Activated CD4-positive, alpha-beta T cell treated with anti-CD3 and anti-CD28 coated beads, Interleukin-2, amount 50 U/mL, for 24 hours (primary cell): ENCODE measurements around the gene ITIH3.

Experiments
- DNase-seq, 2 donors: peaks; one replicate each; pipeline ENCODE4 v3.0.0-alpha.2; 2020; ENCODE audit warnings: low read depth in 1 of 2, low spot score in 1 of 2

ITIH3 gene

DNA sequence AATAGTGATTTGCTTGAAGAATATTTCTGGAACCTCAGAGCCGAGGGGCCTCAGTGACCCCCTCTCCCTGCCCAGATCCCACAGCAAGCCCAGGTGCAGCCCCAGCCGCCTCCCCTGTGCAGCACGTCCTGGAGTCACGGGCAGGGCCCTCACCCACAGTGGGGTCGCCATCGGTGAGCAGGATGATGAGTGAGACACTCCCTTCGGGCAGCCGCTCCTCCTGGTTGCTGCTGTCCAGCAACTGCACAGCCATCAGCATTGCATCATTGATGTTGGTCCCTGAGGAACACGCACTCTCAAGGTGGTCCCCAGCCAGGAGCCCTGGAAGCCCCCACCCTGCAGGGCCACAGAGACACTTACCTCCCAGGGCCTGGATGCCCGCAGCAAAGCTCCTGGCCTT lies 29.4 kb downstream of the ITIH3 start:
- DNase-seq: no peak

DNA sequence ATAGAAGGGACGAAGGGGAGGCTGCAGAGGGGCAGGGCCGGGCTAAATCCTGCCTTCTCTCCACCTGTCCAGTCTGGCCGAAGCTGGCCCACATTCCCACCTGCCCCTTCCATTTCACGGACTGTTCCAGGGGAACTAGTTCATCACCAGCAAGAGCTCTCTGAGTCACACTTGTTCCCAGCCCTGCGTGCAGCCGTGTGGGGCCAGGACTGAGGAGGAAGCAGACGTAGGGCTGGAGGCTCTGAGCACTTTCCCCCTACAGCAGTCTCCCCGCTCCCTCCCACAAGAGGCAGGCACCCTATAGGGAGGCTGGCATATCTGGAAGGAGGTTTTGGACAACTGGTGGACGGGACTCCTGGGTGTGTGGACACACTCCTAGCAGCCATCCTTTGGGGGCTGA lies 32.8 kb downstream of the ITIH3 start:
- DNase-seq: no peak

DNA sequence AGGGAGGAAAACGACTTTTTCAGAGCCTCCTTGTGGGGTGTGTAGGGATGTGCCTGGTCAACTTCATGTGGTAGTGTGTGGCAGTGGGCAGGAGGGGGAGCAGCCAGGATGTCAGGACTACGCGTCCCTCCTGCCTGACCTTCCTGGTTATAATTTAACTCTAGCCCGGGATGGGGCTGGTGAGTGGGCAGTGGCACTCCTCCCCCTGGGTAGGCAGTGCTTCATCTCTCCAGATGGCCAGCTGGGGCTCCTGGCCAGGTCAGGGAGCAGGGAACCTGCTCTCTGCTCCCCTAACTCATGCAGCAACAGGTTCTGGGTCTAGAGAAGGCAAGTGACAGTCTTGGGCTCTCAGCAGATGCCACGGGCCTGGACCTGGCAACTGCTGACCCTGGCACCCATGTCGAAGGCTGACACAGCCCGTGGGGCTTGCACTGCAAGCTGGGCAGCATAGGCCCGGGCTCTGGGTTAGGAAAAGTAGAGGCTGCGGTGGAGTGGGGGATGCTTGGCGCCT lies 33.3 kb downstream of the ITIH3 start:
- DNase-seq: no peak

DNA sequence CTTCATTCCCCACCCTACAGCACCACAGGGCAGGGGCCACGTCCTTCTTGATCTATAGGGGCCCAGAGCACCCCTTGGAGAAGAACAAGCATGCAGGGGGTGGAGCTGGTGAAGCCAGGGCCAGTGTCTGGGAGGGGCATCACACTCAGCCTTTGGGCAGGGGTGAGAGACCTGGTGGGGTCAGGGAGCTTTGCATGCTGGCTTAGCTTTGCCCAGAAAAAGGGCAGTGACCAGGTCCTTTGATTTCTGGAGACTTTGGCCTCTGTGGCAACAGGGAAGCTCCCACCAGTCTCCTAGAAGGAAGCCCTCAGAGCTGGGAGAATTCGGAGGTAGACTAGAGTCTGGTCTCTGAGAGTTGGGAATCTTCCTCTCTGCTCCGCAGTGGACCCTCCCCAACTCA lies 34.9 kb downstream of the ITIH3 start:
- no peak for DNase-seq

DNA sequence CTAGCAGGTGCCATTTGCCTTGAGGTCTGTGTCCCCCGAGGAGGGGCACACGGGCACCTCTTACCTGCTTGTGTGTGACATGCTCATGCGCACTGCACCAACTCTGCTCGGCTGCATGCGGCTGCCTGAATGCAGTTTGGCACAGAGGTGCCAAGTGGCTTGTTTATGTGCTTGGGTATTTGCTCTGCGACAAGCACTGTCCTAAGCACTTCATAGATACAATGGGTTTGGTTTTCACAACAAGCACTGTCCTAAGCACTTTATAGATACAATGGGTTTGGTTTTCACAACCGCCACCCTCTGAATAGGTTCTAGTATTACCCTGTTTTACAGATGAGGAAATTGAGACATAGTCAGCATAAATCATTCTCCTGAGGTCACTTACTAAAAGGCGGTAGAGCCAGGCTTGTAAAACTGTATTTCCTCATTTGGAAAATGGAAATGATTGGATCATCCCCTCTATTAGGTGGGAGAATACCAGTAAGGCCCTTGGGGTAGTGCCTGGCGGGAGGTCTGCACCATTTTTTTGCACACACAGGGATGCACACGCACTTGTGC lies 35.4 kb downstream of the ITIH3 start:
- no peak for DNase-seq

DNA sequence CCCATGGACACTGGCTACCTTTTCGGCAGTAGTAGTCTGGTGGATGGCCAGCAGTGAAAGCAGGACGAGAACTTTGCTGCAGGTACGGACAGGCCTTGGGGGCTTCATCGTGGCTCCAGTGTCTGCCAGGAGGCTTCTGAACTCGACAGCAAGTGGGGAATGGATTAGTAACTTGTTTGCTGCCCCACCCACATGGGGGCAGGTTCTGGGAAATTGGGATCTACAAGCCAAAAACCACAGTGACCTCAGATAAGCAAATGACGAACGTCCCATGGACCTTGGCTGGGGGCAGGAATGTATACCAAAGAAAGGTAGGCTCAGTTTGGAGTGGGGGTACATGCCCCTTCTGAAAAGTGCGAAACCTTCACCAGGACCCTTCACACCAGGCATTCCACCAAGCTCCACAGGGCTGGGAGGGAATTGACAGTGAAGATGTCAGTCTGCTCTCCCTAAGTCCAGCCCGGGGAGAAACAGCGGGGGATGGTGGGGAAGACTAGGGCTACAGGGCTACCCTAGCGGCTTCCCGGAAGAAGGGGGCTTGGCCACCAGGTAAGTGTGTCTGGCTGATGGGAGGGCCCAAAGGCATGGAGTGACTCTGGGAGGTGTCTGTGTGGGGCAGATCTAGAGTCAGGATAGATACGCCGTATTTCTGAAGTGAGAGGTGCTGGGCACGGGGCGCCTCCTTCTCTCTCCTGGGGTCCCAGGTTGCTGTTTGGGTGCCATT lies 36.1 kb downstream of the ITIH3 start, which contains the start of gene ITIH4:
Gene ITIH4, minus strand, starts transcription at position 138 of the 724 bp plus-strand sequence. Its CDS starts 30 bp downstream, at position 108.
- no peak for DNase-seq

DNA sequence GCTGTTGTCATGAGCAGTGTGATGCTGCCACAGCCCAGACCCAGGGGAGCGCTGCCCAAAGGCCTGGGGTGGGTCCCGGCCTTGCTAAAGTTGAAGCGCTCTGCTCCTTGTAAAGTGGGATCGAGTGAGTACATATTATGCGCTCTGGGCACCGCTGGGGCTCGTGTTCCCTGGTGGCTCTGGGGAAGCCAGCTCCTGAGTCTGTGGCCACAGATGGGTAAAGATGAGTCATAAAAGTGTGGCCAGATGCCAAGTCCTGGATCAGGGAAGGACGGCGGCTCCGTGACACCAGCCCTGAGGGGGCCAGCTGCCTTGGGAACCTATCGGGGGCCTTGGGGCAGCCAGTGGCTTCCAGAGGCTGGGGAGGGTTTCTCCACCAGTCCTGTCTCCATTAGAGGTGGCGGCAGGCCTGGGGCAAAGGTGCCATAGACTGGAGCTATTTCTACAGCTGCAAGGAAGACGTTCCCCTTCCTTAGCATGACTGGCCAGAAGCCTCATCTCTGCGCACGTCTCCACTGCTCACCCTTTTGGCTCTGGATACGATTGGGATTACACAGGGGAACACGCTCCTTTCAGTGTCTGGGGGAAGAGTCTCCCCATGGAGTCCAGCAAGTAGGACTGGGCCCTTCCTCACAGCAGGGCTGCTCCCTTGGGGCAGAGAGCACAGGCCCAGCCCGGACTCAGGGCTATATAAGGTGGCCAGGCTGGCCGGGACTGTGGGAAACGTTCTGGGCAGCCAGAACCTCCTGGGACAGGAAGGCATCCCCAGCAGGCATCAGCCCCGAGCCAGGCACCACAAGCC lies 37.1 kb downstream of the ITIH3 start:
- no peak for DNase-seq

DNA sequence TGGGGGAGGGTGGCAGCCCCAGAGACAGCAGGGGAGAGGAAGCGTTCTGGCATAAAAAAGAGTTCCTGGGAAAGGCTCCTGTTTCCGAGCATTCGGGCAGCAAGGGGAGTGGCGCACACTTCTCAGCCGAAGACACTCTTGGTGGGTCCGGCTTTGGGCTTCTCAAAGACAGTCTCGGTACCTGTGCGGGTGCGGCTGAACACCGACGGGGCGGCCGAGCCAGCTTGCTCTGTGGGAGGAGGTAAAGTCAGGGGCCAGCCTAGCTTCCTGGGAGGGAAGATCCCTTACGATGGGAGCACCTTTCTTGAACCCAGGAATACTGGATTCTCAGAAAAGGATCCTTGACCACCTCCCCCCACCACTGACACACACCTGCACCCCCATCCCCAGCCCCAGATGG lies 38.6 kb downstream of the ITIH3 start:
- no peak for DNase-seq

DNA sequence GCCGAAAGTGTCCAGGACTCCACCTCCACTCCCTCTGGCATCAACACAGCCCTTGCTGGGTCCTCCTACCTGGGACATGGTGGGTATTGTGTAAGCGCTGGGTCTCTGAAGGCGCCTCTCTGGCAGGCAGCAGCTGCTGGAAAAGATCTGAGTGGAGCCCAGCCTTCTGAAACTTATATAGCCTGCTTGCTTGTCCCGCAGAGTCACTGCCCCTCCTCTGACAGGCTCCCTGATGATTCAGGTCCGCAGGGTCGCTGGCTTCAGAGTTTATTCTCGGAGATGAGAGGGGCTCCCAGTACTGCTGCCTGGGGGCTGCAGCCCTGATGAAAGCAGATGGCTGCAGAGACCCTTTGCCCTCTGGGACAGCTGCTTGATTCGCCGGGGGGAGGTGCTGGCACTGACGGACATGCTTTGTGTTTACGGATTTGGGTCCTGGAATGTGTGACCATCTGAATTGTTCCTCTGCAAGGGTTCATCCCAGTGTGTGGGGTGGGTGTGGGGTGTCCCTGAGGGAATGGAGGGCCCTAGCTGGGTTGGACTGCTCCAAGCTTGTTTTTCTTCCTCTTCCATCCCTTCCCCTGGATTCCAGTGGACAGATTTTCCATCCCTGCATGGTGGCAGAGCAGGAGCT lies 40.4 kb downstream of the ITIH3 start, which contains the start of gene MUSTN1:
Gene MUSTN1, minus strand, starts transcription at position 149 of the 631 bp plus-strand sequence. Its CDS starts 71 bp downstream, at position 78.
- DNase-seq: no peak

DNA sequence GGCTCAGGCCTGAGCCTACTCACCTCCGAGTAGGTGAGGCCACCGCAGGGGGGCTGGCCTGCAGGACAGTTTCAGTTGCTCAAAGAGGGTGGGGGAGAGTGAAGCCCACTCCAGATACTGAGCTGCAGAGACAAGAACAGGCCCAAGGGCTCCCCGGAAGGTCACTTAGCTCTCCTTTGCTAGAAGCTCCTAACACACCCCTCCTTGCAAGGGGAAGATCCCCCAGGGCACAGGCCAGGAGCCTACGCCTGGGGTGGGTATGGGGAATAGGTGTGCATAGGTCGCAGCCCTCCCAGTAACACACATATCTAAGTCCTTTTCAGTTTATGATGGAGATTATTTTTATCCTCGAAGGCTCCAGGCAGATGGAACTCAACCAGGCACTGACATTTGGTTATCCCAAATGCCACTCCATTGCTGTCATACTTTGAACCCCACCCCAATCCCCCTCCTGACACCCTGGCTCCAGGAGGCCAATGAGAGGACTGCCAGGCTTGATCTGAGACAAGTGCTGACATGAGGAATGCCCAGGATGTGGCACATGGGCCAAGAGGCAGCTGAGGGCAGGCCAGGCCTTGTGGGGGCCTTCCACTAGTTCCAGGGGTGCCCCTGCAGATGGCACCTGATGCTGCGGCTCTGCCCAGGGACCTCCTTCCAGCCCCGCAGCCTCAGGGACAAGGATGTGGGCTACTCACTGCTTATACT lies 41.3 kb downstream of the ITIH3 start:
- no peak for DNase-seq

DNA sequence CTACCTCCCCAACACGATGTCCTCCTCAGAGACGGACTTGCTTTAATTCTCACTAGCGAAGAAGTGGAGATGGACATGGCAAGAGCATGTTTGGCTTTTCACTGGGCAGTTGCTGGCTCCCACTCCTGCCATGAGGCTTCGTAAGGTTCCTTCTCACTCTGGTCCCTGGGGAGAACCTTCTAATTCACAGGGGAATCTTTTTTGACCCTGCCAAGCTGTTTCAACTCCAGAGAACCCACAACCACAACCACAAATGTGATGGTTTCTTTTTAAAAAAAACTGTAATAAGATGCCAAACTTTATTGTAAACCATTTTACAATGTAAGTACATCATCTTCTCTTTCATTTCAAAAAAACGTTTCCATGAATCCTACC lies 41.9 kb downstream of the ITIH3 start:
- no peak for DNase-seq

DNA sequence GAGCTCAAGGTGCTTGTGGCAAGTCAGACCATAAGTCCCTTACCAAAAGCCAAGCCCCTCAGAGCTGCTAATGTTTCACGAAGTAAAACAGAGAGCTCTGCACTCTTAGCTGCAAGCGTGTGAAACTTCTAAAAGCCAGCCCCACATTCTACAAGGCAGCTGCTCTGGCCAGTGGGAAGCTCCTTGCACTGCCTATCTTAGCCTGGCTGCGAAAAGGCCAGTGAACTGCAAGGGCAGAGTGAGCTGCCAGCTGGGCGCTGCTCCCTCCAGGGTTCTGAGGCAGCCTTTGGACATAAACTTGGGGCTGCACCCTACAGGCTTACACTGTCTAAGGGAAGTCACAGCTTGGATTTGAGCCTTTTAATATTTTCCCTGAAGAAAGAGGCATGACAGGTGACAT lies 42.4 kb downstream of the ITIH3 start:
- no peak for DNase-seq

DNA sequence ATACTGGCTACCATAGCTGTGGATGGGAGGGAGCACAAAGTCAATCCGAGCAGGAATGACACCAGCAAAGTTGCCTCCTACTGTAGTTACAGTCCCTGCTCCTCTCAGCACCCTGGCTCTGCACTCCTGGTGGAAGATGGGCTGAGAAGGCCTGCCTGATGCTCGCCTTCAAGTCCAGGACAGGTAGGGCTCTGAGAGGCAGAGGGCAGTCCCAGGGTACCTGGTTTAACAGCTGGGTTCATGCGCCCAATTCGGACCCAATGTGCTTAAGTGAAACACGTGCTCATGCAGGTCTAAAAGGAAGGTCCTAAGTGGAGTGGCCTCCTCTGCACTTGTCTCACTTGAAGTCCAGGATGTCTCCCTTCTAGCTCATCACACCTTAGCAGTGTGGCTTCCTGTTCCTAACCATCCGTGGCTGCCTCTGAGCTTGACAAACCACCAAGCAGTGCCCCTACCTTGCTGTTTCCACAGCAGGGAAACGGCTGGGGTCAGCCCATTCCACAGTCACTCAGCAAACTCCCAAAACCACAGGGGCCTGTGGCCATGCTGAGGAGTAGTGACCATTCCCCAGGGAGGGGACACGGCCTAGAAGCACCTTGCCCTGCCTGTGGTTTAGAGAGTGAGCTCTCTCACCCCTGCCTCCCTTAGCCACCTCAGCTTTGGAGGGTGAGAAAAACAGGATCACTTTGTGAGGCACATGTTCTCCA lies 44.1 kb downstream of the ITIH3 start:
- DNase-seq: no peak

DNA sequence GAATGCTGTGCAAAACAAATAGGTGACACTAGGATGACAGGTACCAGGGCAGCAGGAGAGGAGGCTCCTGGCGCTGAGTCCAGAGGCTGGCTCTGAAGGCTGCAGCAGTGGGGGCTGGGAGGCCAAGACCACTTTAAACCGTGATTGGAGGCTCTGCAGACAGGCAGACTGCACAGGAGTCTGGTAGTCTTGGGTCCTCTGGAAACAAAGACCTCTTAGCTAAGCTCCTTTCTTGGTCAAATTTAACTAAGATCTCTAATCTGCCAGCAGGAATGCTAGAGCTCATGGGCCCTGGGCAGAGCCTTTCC lies 44.6 kb downstream of the ITIH3 start:
- no peak for DNase-seq

DNA sequence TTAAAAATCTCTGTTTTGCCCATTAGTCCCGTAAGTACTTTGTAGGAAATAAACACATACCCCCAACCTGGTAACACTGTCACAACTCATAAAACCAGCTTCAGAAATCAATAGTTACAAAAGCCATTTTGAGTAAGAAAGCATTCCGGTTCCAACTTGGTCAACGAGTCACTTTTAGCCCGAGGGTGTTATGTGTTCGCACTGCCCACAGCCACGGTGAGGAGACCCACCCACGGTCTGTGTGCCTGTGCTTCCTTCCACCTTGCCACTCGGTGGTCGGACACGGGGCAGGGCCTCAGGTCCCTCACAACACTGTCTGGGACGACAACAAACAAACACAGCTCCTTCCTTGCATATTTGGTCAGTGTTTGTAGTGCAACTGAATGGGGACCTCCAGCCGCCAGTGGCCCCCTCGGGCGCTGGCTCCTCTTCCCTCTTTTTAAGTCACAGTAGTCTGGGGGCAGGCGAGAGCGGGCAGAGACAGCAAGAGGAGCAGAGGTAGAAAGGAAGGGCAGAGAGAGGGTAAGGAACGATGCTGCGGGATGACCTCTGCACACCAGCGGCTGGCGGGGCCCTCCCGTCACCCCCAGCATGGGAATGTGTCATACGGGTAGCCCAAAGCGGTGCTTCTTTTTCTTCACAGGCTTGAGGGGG lies 45.4 kb downstream of the ITIH3 start:
- DNase-seq: no peak

DNA sequence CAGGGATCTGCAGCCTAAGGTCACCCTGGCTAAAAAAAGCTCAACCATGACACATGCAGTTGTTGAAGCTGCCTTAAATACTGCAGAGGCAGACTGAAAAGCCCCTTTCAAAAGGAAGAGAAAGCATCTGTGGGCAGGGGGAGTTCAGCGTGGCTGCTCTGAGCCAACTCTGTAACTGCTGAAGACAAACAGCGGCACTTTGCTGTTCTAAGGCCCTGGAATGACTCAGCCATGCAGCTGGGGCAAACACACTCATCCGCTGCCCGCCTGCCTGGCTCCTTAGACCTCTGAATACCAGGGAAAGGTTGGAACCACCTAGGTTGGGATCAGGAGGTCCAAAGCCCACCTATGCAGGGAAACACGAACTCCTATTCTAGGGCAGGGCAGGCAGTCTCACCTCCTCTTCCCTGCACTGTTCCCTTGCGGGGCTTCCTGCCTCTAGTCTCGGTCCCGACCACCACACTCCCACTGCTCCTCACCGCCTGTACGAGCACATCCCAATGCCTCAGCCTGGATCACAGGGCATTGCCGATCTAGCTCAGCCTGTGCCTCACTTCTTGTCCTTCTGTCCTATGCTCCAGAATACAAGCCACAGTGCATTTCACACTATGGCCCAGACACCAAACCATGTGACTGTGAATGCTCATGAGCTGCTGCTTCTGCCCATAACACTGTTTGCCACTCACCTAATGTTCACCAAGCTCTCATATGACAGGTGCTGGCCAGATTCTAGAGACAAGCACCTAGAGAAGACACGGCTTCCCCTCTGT lies 46.8 kb downstream of the ITIH3 start:
- no peak for DNase-seq

DNA sequence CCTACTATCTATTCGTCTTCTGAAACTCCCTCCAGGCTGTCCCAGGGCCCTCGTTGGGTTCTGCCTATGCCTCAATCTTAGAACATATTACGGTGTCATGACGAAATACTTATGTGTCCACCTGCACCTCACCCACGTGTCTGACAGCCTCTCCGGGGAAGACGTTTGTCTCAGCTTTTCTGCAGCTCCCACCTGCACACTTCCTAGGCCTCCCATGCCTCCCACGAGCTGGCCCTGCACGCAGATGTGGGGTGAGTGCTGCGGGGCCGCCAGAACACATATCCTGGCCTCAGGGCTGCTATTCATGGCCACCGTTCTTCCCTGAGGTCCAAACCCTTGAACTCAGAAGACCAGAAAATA lies 47.4 kb downstream of the ITIH3 start:
- DNase-seq: no peak

DNA sequence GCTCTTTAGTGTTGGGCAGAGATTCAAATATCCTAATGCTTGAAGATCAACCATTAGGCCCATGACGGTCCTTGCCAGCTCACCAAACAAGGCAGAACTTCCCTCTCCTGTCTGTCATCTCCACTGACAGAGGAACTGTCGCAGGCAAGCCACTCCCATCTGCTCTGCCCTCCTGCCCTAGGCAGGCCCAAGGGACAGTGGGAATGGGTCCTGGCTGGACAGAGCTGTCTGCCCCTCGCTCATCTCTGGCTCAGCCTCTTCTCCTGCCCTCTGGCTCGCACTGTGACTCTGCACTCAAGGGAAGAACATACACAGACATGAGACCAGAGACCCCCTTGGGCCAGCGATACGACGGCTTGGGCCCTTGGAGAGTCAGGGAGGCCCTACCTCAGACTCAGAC lies 47.8 kb downstream of the ITIH3 start:
- no peak for DNase-seq
